Pancreas (tissue), 10 donors: ENCODE results near the gene RAB3IL1. TPM values are rescaled to one million over a fixed set of nuclear protein-coding genes. Genes with fewer than 3 reads are reported as not detected.

Experiments
- ATAC-seq, 4 donors: fragments of 200-7000 bp; cut with Tn5 transposase; one replicate each; pipeline versions ENCODE4 v1.8.0 to v1.9.1; 2020; ENCODE audit warnings: mild to moderate bottlenecking in 4 of 4, moderate library complexity in 4 of 4
- DNase-seq, 6 donors: peaks; one replicate each; pipeline ENCODE4 v3.0.0-alpha.2; 2020
- FAIRE-seq: peaks from 2 replicates; lab custom pipeline; 2012; peaks lifted over from hg19 to GRCh38; lab: Jason Lieb, UNC
- H3K27ac ChIP-seq, 4 donors: fragments of 200-600 bp; sonication (generic); 1 replicate in 3 of 4; 2 replicates in 1 of 4; pipeline versions ENCODE4 v1.5.0 to v1.8.0; 2020
- H3K27me3 ChIP-seq, 4 donors: fragments of 200-600 bp; one replicate each; pipeline ENCODE4 v1.8.0; 2021
- H3K36me3 ChIP-seq, 3 donors: fragments of 200-600 bp; sonication (generic) in 1 of 3; one replicate each; pipeline versions ENCODE4 v1.5.0 to v1.8.0; 2020 to 2021
- H3K4me1 ChIP-seq, 3 donors: fragments of 200-600 bp; one replicate each; pipeline ENCODE4 v1.8.0; 2021
- H3K4me3 ChIP-seq, 4 donors: fragments of 200-600 bp; sonication (generic) in 2 of 4; one replicate each; pipeline versions ENCODE4 v1.5.0 to v1.8.0; 2020 to 2021
- H3K9me3 ChIP-seq, 4 donors: fragments of 200-600 bp; one replicate each; pipeline ENCODE4 v1.8.0; 2021
- WGBS, 2 donors: extraction: QIAGEN DNeasy Blood & Tissue Kit; methylation state at CpG; one replicate each; pipeline ENCODE4 v1.1.7; 2013; 5-methylcytosine and 5-hydroxymethylcytosine counted together
- intact Hi-C, 3 donors: fragments of 100-400 bp; cut with DNase I; formaldehyde crosslinking; loops; one replicate each; pipeline versions ENCODE4 v1.11.1 to v1.14.2; 2022
- polyA plus RNA-seq, 2 donors: library from polyadenylated mRNA; stranded (reverse); fragments of 200-250 nt; gene quantifications; one replicate each; pipeline ENCODE4 v1.2.3, GENCODE V29; 2013
- total RNA-seq, 6 donors: library from RNA; stranded (reverse); fragmentation: NEBNext Ultra II Directional in 4 of 6; extraction: Animal tissue kit (Norgen Biotek cat#: 25700) in 4 of 6; gene quantifications; one replicate each; pipeline versions ENCODE4 v1.2.1 to v1.2.4, GENCODE V29; 2021 to 2023
- TF ChIP-seq, protein P1 (sequence below), 4 donors: fragments of 200-600 bp; sonication (generic) in 3 of 4; IDR thresholded peaks; one replicate each; pipeline versions ENCODE4 v1.5.0 to v1.8.0; 2021; ENCODE audit warnings: antibody characterized with exemption in 4 of 4
- donor health status: healthy with polysubstance abuse.
- donor health status: DM: no; HTN: no; CAD: no; lungs with moderate emphysema.
- donor health status: DM: no; HTN: no; CAD: no.
- donor health status: control.
- donor health status: control.
- donor health status: Bipolar disorder and iron deficiency.
- donor health status: DM: yes; HTN: yes; CAD: no.
- donor health status: DM: no; HTN: no; CAD: no.
- donor health status: DM: no; HTN: no; CAD: no.
- donor health status: DM: yes; HTN: yes; CAD: no.

The RAB3IL1 gene
- total and polyA plus RNA-seq, 8 donors, result 1.9 to 5.6 (median 3.2) TPM

DNA sequence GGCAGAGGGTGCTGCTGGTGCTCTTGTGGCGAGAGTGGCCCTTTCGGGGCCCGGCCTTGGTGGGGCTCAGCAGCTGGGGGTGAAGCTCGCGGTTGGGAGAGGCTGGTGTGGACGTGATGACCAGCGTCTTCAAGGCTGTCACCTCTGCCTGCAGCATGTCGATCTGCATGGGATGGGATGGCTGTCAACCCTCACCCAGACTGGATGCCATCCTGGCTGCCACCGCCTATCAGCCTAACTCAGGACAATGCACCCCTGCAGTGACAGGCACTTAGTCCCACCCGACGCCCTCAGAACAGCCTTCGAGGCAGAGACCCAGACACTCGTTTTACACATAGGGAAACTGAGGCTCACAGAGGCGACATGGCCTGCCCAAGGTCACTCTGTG lies 10.8 kb downstream of the RAB3IL1 start:
- ATAC-seq (no peak), DNase-seq (peak in 2 of 6 donors; percentile 38 to 49), FAIRE-seq (no peak)
- H3K36me3 ChIP-seq, result no peaks in the 10 kb centered on the region
- no peak overlapping the region for H3K27ac ChIP-seq
- H3K4me3 ChIP-seq, result no peak overlapping the region
- WGBS, 2 donors, result 85 to 86% methylated on average over 14 of the region's 14 CpGs
- TF ChIP-seq, protein P1, sequence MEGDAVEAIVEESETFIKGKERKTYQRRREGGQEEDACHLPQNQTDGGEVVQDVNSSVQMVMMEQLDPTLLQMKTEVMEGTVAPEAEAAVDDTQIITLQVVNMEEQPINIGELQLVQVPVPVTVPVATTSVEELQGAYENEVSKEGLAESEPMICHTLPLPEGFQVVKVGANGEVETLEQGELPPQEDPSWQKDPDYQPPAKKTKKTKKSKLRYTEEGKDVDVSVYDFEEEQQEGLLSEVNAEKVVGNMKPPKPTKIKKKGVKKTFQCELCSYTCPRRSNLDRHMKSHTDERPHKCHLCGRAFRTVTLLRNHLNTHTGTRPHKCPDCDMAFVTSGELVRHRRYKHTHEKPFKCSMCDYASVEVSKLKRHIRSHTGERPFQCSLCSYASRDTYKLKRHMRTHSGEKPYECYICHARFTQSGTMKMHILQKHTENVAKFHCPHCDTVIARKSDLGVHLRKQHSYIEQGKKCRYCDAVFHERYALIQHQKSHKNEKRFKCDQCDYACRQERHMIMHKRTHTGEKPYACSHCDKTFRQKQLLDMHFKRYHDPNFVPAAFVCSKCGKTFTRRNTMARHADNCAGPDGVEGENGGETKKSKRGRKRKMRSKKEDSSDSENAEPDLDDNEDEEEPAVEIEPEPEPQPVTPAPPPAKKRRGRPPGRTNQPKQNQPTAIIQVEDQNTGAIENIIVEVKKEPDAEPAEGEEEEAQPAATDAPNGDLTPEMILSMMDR (IDR thresholded peaks at IDR 0.05), result no peak
- no peaks in the 10 kb centered on the region for H3K9me3 ChIP-seq
- intact Hi-C loops, result loop anchor here in 1 of 3 donors (10.0 kb wide), 1 partner anchor 158 kb away; no protein-coding TSS in a partner anchor
- H3K4me1 ChIP-seq, result no peaks in the 10 kb centered on the region
- H3K27me3 ChIP-seq, result no peaks in the 10 kb centered on the region

DNA sequence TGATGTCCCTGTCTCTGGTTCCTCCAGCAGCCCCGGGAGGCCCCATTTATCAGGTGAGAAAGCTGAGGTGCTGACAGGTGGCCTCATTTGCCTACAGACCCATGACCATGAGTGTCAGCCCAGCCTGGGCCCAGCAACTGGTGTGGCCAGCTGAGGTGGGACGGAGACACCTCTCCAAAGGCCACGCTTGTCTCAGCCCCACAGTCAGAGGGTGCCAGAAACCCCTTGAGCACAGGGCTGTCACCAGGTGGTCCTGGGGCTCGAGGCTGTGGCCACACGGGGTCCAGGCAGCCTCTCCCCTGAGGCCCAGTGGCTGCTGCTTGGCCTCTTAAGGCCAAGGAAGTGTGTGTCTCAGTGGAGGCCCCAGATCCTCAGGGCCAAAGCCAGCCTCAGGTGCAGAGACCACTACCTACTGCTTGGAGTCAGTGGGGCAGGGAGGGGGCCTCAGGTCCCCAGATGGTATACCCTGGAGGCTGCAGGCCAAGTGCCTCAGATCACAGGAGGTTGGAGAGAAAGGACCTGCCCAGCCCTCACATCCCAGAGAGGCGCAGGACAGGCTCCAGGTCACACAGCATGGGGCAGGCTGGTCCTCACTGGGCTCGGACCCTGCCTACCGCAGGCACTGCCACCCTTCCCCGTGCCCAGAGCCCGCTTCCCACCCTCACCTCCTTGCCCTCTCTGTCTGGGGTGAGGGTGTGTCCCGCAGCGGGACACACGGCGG lies 11.4 kb downstream of the RAB3IL1 start:
- TF ChIP-seq, protein P1 (IDR thresholded peaks at IDR 0.05), result no peak
- H3K27ac ChIP-seq, result no peak overlapping the region
- H3K4me1 ChIP-seq, result no peaks in the 10 kb centered on the region
- DNase-seq (peak in 2 of 6 donors; percentile 46 to 50), FAIRE-seq (no peak), ATAC-seq (no peak)
- H3K27me3 ChIP-seq, result no peaks in the 10 kb centered on the region
- 86% methylated on average over 14 of the region's 14 CpGs for WGBS, 2 donors
- H3K36me3 ChIP-seq, result no peaks in the 10 kb centered on the region
- intact Hi-C loops, result loop anchor here in 1 of 3 donors (10.0 kb wide), 1 partner anchor 159 kb away; no protein-coding TSS in a partner anchor
- no peaks in the 10 kb centered on the region for H3K9me3 ChIP-seq
- H3K4me3 ChIP-seq, result no peak overlapping the region

DNA sequence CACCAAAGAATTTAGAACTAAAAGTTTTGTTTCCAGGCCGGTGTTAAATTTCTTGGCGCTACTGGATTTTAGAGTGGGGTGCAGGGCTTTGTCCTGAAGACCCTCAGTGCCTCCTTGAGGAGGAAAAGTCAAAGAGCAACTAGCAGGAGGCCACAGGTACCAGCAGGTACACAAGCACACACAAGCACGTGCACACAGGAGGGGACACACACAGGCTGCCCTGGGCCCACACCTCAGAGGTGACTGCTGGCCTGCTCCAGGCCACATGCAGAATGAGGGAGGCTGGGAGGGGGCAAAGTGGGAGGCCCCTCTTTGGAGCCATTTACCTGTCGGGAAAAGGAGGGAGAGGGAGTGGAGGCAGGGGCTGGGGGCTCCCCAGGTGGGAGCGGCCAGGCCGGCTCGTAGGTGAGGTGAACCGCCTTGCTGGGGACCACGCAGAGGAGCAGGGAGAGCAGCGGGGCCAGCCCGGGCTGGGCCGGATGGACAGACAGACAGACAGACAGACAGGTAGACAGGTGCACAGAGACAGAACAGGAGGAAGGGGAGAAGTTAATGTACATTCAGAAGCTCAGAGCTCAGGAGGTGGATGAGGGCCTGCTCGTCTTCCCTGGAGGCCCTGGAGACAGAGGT lies 12.2 kb downstream of the RAB3IL1 start:
- FAIRE-seq, result no peak
- H3K27ac ChIP-seq, result peak overlapping the region in 2 of 4 donors; percentile 8 to 40
- ATAC-seq, result no peak
- no peaks in the 10 kb centered on the region for H3K9me3 ChIP-seq
- DNase-seq, result peak in 2 of 6 donors; percentile 56 to 60
- H3K4me1 ChIP-seq, result no peaks in the 10 kb centered on the region
- H3K4me3 ChIP-seq, result no peak overlapping the region
- H3K36me3 ChIP-seq, result no peaks in the 10 kb centered on the region
- TF ChIP-seq, protein P1 (IDR thresholded peaks at IDR 0.05), result no peak
- 91 to 94% methylated on average over 13 of the region's 13 CpGs for WGBS, 2 donors
- H3K27me3 ChIP-seq, result no peaks in the 10 kb centered on the region
- intact Hi-C loops, result loop anchor here in 1 of 3 donors (10.0 kb wide), 1 partner anchor 160 kb away; no protein-coding TSS in a partner anchor

DNA sequence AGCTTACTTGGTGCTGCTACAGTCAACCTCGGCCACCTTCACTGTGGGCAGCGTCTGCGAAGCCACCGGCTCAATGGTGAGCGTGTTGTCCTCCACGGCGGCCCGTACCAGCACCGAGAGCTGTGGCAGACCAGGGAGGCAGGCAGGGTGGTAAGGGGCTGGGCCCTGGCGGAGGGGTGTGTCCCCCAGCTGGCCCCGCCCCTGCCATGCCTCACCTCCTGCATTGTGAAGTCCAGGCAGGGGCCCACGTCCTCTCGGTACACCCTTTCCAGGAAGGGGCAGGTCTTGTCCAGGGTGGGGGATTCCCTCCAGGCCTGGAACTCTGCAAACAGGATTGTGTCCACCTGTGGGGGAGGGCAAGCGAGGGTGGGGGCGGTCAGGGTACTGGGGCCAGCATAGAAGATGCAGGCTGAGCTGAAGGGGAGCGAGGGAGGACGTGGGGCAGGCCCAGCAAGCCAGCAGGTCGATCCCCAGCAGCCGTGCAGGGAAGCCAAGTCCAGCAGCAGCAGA lies 12.8 kb downstream of the RAB3IL1 start:
- H3K27ac ChIP-seq, result peak overlapping the region in 2 of 4 donors; percentile 40 to 52
- DNase-seq (peak; percentile 81 to 92 (median 84)), ATAC-seq (peak; percentile 92 to 98 (median 96)), FAIRE-seq (no peak)
- H3K36me3 ChIP-seq, result no peaks in the 10 kb centered on the region
- peak overlapping the region in 3 of 4 donors; percentile 8 to 44 (median 19) for H3K4me3 ChIP-seq
- H3K9me3 ChIP-seq, result no peaks in the 10 kb centered on the region
- TF ChIP-seq, protein P1 (IDR thresholded peaks at IDR 0.05), result no peak
- WGBS, 2 donors, result 34 to 45% methylated on average over 19 of the region's 19 CpGs
- no peaks in the 10 kb centered on the region for H3K27me3 ChIP-seq
- intact Hi-C loops, result loop anchor here in 1 of 3 donors (10.0 kb wide), 1 partner anchor 160 kb away; no protein-coding TSS in a partner anchor
- no peaks in the 10 kb centered on the region for H3K4me1 ChIP-seq
